ENCODE data around the gene ORAI3. TPM values are rescaled to one million over a fixed set of nuclear protein-coding genes. Genes with fewer than 3 reads are reported as not detected.
A peak's percentile ranks its signal among the peaks of the same experiment; 100 is the strongest.

The ORAI3 gene
- total and polyA plus RNA-seq, 2 of the 13 experiments (the other 11 are each of a cell fraction or from before 2014, with no cell fraction given) = 11.4 to 32.0 TPM

GRCh38 chr16:30995927-30996323 lies 47.1 kb downstream of the ORAI3 start:
- Histone ChIP-seq H2AFZ (ENCODE audit: low read length) (no peak overlapping the region), H3K79me2 (ENCODE audit: insufficient read depth, low read length) (no peaks in the 10 kb centered on the region), H3K9me3 (ENCODE audit: low read length) (no peaks in the 10 kb centered on the region), H3K27ac (ENCODE audit: extremely low read length, insufficient read depth, low read length) (peak overlapping the region; percentile 93), H3K27me3 (ENCODE audit: control insufficient read depth in 1 of 2, insufficient read depth in 2 of 2, low read length in 2 of 2) (no peaks in the 10 kb centered on the region), H3K9ac (ENCODE audit: insufficient read depth, low read depth, low read length) (peak overlapping the region; percentile 79), H3K4me2 (ENCODE audit: low read depth, low read length) (peak overlapping the region; percentile 97), H3K36me3 (replicated peaks in 1 of 2; ENCODE audit: control insufficient read depth in 1 of 2, insufficient read depth in 2 of 2, low read length in 2 of 2) (no peaks in the 10 kb centered on the region), H3K4me3 (replicated peaks in 1 of 3; ENCODE audit: insufficient read depth in 1 of 3, low read depth in 2 of 3, low read length in 3 of 3) (peak overlapping the region; percentile 84 to 89 (median 84)), H4K20me1 (ENCODE audit: insufficient read depth, low read length) (no peaks in the 10 kb centered on the region), H3K4me1 (ENCODE audit: insufficient read depth, low read length) (peaks cover 87% of the 10 kb centered on the region)
- POLR2A ChIA-PET = interaction anchor here (0.6 to 5.9 kb wide), 13 partner anchors 8 to 458 kb away, joined by 4 to 81 read pairs (median 12); partner anchors contain the start of genes HSD3B7, KAT8, STX4 and ZNF646
- intact Hi-C loops (cut with micrococcal nuclease; ENCODE audit: unreplicated experiment) = loop anchor here (1.0 to 5.0 kb wide), 3 partner anchors 11 to 209 kb away; partner anchors contain the start of genes HSD3B7 and ZNF629
- FAIRE-seq (no peak), ATAC-seq (no peak), DNase-seq (ENCODE audit: low spot score) (no peak)
- WGBS (ENCODE audit: low lambda C conversion rate) = 63% methylated on average over 11 of the region's 11 CpGs
- in situ Hi-C loops (cut with HindIII; ENCODE audit: extremely low pct_ligation_motif_present, low pct_unique_long_range_greater_than_20kb) = loop anchor here (10.0 to 25.0 kb wide), 2 partner anchors 716 to 879 kb away; partner anchors contain the start of gene ZNF267
- BruUV-seq (replicated peaks) = no TSS peak
- CTCF ChIA-PET (ENCODE audit: low intra/inter-chr PET ratio, low total read pairs) = no interaction called here
- no peak for TF ChIP-seq ZNF607 (CRISPR knock-in tag; IDR thresholded peaks at IDR 0.05; ENCODE audit: borderline replicate concordance)
- no peak for TF ChIP-seq YEATS2 (CRISPR knock-in tag; IDR thresholded peaks at IDR 0.05; ENCODE audit: borderline replicate concordance)
- 0 out of 2 replicates have a peak, but pooled peaks have one; percentile 3 for TF ChIP-seq STAT6 (CRISPR knock-in tag; IDR thresholded peaks at IDR 0.05; ENCODE audit: borderline replicate concordance)
- no peak for TF ChIP-seq TFE3 (CRISPR knock-in tag; IDR thresholded peaks at IDR 0.05)
- TF ChIP-seq ARNT (IDR thresholded peaks at IDR 0.05) = no peak
- no peak for TF ChIP-seq ARID2 (CRISPR knock-in tag; IDR thresholded peaks at IDR 0.05; ENCODE audit: borderline replicate concordance)
- TF ChIP-seq PHF21A (CRISPR knock-in tag; IDR thresholded peaks at IDR 0.05) = no peak
- no peak for TF ChIP-seq ZNF326 (CRISPR knock-in tag; IDR thresholded peaks at IDR 0.05; ENCODE audit: borderline replicate concordance)
- TF ChIP-seq FUBP1 (CRISPR knock-in tag; IDR thresholded peaks at IDR 0.05; ENCODE audit: borderline replicate concordance) = 0 out of 2 replicates have a peak, but pooled peaks have one; percentile 20
- TF ChIP-seq ZNF430 (CRISPR knock-in tag; IDR thresholded peaks at IDR 0.05) = no peak
- 0 out of 2 replicates have a peak, but pooled peaks have one; percentile 1 for TF ChIP-seq ZNF224 (CRISPR knock-in tag; IDR thresholded peaks at IDR 0.05)
- TF ChIP-seq ZNF777 (CRISPR knock-in tag; IDR thresholded peaks at IDR 0.05) = peak; percentile 25; the same call in 1 of the 2 replicates
- 0 out of 2 replicates have a peak, but pooled peaks have one; percentile 16 for TF ChIP-seq ZNF20 (CRISPR knock-in tag; IDR thresholded peaks at IDR 0.05)
- TF ChIP-seq ZNF383 (CRISPR knock-in tag; IDR thresholded peaks at IDR 0.05; ENCODE audit: borderline replicate concordance) = no peak
- TF ChIP-seq ZNF766 (CRISPR knock-in tag; IDR thresholded peaks at IDR 0.05; ENCODE audit: borderline replicate concordance) = 0 out of 2 replicates have a peak, but pooled peaks have one; percentile 1
- TF ChIP-seq ZBTB38 (CRISPR knock-in tag; IDR thresholded peaks at IDR 0.05) = peak; percentile 26
- no peak for TF ChIP-seq ZNF3 (CRISPR knock-in tag; IDR thresholded peaks at IDR 0.05)
- TF ChIP-seq POGZ (CRISPR knock-in tag; IDR thresholded peaks at IDR 0.05) = 0 out of 2 replicates have a peak, but pooled peaks have one; percentile 13
